HCT116 (cell line): Measurements from ENCODE around the gene TAX1BP1.

Experiments used
- CTCF ChIP-seq, 3 experiments: fragments of 200-600 bp in 1 of 3; sonication (generic) in 1 of 3; IDR thresholded peaks in 2 of 3; conservative IDR thresholded peaks in 1 of 3; 2 replicates each; pipeline ENCODE4 v1.5.1; 2012 to 2017; ENCODE audit warnings: low read depth in 2 of 3, low read length in 2 of 3, antibody characterized with exemption in 1 of 3, borderline replicate concordance in 1 of 3, control low read depth in 1 of 3, mild to moderate bottlenecking in 1 of 3, mixed read lengths in 1 of 3, mixed run types in 1 of 3, moderate library complexity in 1 of 3; ENCODE audit not compliant: insufficient read depth in 1 of 3
- EGR1 ChIP-seq: IDR thresholded peaks from 2 replicates; pipeline ENCODE4 v1.6.1; 2012; ENCODE audit warnings: low read depth

GRCh38 chr7:27737178-27737577 lies 2.8 kb upstream of the TAX1BP1 start:
- no peak for TF ChIP-seq CTCF (IDR thresholded peaks at IDR 0.05 in 2 of 3, conservative IDR thresholded peaks at IDR 0.05 in 1 of 3; ENCODE audit: borderline replicate concordance in 1 of 3, insufficient read depth in 1 of 3, low read depth in 2 of 3, low read length in 2 of 3)
- no peak for TF ChIP-seq EGR1
